DMS79 treated with DMSO at 0.1 percent for 48 hours (cell line): ENCODE data around the gene LBHD2.
"Not testable (repeated sequence)": the region's sequence is repeated elsewhere in the genome, so short reads cannot be mapped to it uniquely, and the experiment has no call there.

Source experiments
- DNase-seq: peaks from one replicate; lab custom pipeline; 2025; lab: John Stamatoyannopoulos, UW

LBHD2 gene

GRCh38 chr14:103119527-103119926 is 35.5 kb downstream of the LBHD2 start:
- not testable (repeated sequence) for DNase-seq

GRCh38 chr14:103121121-103121845 is 37.3 kb downstream of the LBHD2 start:
- peak; percentile 28 for DNase-seq

- DNase-seq, result peak; percentile 97
These were observed 38.0 kb downstream of the LBHD2 start for GRCh38 chr14:103121846-103122584.

- DNase-seq, result peak; percentile 75
These were observed 38.6 kb downstream of the LBHD2 start for GRCh38 chr14:103122585-103122946.

- DNase-seq, result peak; percentile 75
These were observed 39.1 kb downstream of the LBHD2 start, which contains the start of gene TNFAIP2 for GRCh38 chr14:103122947-103123633. Gene TNFAIP2 (plus strand): TSS chr14:103123461. CDS start chr14:103126458, 2,997 bp downstream.

GRCh38 chr14:103123634-103124500 is 39.9 kb downstream of the LBHD2 start:
- DNase-seq, result peak; percentile 13

- no peak for DNase-seq
These were observed 40.5 kb downstream of the LBHD2 start for GRCh38 chr14:103124501-103125001.

GRCh38 chr14:103125098-103126070 is 41.4 kb downstream of the LBHD2 start:
- no peak for DNase-seq

GRCh38 chr14:103126088-103126872 is 42.3 kb downstream of the LBHD2 start:
- DNase-seq, result no peak

GRCh38 chr14:103126873-103127304 is 42.9 kb downstream of the LBHD2 start:
- peak; percentile 31 for DNase-seq

GRCh38 chr14:103127356-103127755 is 43.3 kb downstream of the LBHD2 start:
- no peak for DNase-seq

- no peak for DNase-seq
These were observed 44.0 kb downstream of the LBHD2 start for GRCh38 chr14:103127861-103128598.

- DNase-seq, result peak; percentile 59
These were observed 44.8 kb downstream of the LBHD2 start for GRCh38 chr14:103128631-103129300.

- DNase-seq, result no peak
These were observed 45.4 kb downstream of the LBHD2 start for GRCh38 chr14:103129301-103130016.

GRCh38 chr14:103130017-103130764 is 46.2 kb downstream of the LBHD2 start:
- DNase-seq, result no peak

- DNase-seq, result peak; percentile 8
These were observed 47.0 kb downstream of the LBHD2 start for GRCh38 chr14:103130965-103131364.

GRCh38 chr14:103131580-103131979 is 47.6 kb downstream of the LBHD2 start:
- DNase-seq, result no peak
